ENCODE measurements around the gene ZFP36L1.

Gene ZFP36L1

DNA sequence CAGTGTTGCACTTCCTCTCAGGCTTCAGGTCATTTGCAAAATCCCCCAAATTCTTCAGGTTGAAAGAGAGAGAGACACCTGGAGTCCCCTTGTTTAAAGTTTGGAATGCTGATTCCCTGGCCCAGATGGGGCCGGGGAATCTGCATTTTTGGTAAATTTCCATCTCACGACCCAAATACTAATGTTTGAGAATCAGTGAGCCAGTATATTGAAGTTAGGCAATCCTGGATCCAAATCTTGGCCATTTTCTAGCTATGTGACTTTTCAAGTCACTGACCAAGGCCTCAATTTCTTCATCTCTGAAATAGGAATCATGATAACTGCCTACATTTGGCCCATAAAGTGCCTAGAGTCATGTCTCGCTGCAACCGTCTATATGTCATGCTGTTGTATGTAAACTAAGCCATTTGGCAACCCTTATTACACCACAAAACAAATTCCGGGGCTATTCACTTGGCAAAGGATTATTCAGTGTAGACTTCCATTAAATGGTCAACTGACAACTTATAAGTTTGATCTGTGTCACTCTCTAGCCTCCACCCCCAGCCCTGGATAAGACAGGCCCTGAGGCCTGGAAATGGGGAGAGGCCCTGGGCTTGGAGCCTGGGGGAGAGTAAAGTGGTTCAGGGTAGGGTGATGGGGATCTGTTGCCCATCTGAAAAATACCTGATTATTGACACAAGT is 3.7 kb upstream of the ZFP36L1 start:
- no peaks in the 10 kb centered on the region; the same call in 1 of the 2 replicates for H3K9me3 ChIP-seq
- H3K36me3 ChIP-seq (replicated peaks), result no peaks in the 10 kb centered on the region; the same call in 1 of the 2 replicates
- in situ Hi-C loops (cut with MboI; ENCODE audit: low sequenced_read_pairs), result no loop called here
- H3K4me1 ChIP-seq, result peaks cover 21% of the 10 kb centered on the region
- no peaks in the 10 kb centered on the region for H3K27me3 ChIP-seq (ENCODE audit: low read depth)
- DNase-seq (ENCODE audit: low spot score in 2 of 2), result no peak
- peak overlapping the region; percentile 77 for H3K4me3 ChIP-seq

GRCh38 chr14:68795597-68796417 is 2.9 kb upstream of the ZFP36L1 start:
- peak; percentile 61 to 85 for DNase-seq (ENCODE audit: low spot score in 2 of 2)
- Histone ChIP-seq H3K9me3 (no peaks in the 10 kb centered on the region), H3K4me3 (peak overlapping the region; percentile 77), H3K4me1 (peaks cover 24% of the 10 kb centered on the region), H3K36me3 (replicated peaks) (no peaks in the 10 kb centered on the region; the same call in 1 of the 2 replicates), H3K27me3 (ENCODE audit: low read depth) (no peaks in the 10 kb centered on the region)
- in situ Hi-C loops (cut with MboI; ENCODE audit: low sequenced_read_pairs), result no loop called here

- Histone ChIP-seq H3K27me3 (ENCODE audit: low read depth) (no peaks in the 10 kb centered on the region), H3K9me3 (no peaks in the 10 kb centered on the region), H3K36me3 (replicated peaks) (peaks cover 1% of the 10 kb centered on the region), H3K4me1 (peaks cover 24% of the 10 kb centered on the region), H3K4me3 (peak overlapping the region; percentile 77)
- peak; percentile 40 to 49 for DNase-seq (ENCODE audit: low spot score in 2 of 2)
- in situ Hi-C loops (cut with MboI; ENCODE audit: low sequenced_read_pairs), result no loop called here
Measured at GRCh38 chr14:68794851-68795596, 2.2 kb upstream of the ZFP36L1 start.

- in situ Hi-C loops (cut with MboI; ENCODE audit: low sequenced_read_pairs), result no loop called here
- peaks cover 24% of the 10 kb centered on the region for H3K4me1 ChIP-seq
Measured at GRCh38 chr14:68794130-68794850, 1.4 kb upstream of the ZFP36L1 start.

GRCh38 chr14:68793734-68794129 is 865 bp upstream of the ZFP36L1 start:
- no peak for DNase-seq (ENCODE audit: low spot score in 2 of 2)
- Histone ChIP-seq H3K4me1 (peaks cover 26% of the 10 kb centered on the region), H3K9me3 (no peaks in the 10 kb centered on the region), H3K36me3 (replicated peaks) (peaks cover 12% of the 10 kb centered on the region), H3K4me3 (peak overlapping the region; percentile 77), H3K27me3 (ENCODE audit: low read depth) (no peaks in the 10 kb centered on the region)
- in situ Hi-C loops (cut with MboI; ENCODE audit: low sequenced_read_pairs), result no loop called here

More at GRCh38 chr14:68794130-68794850, 1.4 kb upstream of the ZFP36L1 start:
- no peaks in the 10 kb centered on the region for H3K9me3 ChIP-seq
- H3K27me3 ChIP-seq (ENCODE audit: low read depth), result no peaks in the 10 kb centered on the region
- peaks cover 9% of the 10 kb centered on the region for H3K36me3 ChIP-seq (replicated peaks)
- peak; percentile 23 to 57 for DNase-seq (ENCODE audit: low spot score in 2 of 2)
- H3K4me3 ChIP-seq, result peak overlapping the region; percentile 77

DNA sequence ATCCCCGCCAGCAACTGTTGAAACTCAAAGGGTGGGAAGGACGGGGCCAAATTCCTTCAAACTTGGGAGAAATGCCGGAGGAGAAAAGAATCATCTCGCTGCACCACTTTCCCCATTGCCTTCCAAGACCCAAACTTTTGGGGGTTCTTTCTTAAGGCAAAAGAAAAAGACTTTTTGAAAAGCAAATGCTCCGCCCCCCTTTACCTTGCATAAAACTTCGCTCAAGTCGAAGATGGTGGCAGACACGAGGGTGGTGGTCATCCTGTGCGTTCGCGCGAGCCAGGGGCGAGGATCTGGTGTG is 239 bp downstream of the ZFP36L1 start:
- no peak for DNase-seq (ENCODE audit: low spot score in 2 of 2)
- in situ Hi-C loops (cut with MboI; ENCODE audit: low sequenced_read_pairs), result no loop called here
- H3K36me3 ChIP-seq (replicated peaks), result peaks cover 18% of the 10 kb centered on the region

GRCh38 chr14:68791902-68792677 is 777 bp downstream of the ZFP36L1 start:
- in situ Hi-C loops (cut with MboI; ENCODE audit: low sequenced_read_pairs), result no loop called here
- Histone ChIP-seq H3K4me3 (peak overlapping the region; percentile 77), H3K4me1 (peaks cover 24% of the 10 kb centered on the region), H3K36me3 (replicated peaks) (peaks cover 20% of the 10 kb centered on the region), H3K27me3 (ENCODE audit: low read depth) (no peaks in the 10 kb centered on the region), H3K9me3 (no peaks in the 10 kb centered on the region)
- peak in 1 of 2 experiments; percentile 48 for DNase-seq (ENCODE audit: low spot score in 2 of 2)

More for the DNA sequence above, 239 bp downstream of the ZFP36L1 start:
- peak overlapping the region; percentile 77 for H3K4me3 ChIP-seq
- no peaks in the 10 kb centered on the region for H3K27me3 ChIP-seq (ENCODE audit: low read depth)
- peaks cover 26% of the 10 kb centered on the region for H3K4me1 ChIP-seq
- H3K9me3 ChIP-seq, result no peaks in the 10 kb centered on the region

DNA sequence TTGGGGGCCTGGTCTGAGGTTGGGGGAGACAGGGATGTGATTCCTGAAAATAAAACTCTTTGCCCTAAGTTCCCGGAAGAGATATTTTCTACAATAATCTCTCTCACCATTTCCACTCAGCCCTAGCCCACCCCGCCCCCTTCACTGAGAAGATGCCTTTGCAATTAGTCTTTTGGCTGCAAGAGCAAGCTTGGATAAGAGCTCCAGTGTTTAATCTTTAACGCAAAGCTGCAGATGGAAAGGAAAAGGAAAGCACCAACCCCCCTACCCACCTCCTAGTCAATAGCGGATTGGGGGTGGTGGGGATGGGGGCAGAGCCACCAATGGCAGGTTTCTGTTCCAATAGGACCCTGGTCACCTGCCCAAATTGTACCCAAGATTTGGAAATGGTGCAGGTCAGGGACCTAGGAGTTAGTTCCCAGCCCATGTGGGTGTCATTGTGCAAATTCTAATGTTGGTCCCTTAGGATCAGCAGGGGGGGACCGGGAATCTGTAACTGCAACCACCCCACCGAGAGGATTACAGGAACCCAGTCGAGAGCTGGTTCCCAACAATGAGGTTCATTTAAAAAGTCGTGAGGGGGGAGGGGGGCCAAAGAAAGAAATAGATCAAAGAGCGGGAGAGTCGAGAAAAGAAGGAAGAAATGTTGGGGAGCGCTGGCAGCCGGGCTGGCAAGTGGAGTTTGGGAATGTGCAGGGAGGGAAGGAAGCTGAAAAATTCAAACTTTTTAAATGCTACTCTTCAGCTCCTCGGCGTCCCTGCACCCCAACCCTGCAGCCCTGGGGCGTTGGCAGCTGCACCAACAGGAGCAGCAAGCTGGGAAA is 1.6 kb downstream of the ZFP36L1 start:
- in situ Hi-C loops (cut with MboI; ENCODE audit: low sequenced_read_pairs), result no loop called here
- H3K9me3 ChIP-seq, result no peaks in the 10 kb centered on the region
- H3K36me3 ChIP-seq (replicated peaks), result peaks cover 20% of the 10 kb centered on the region
- peaks cover 19% of the 10 kb centered on the region for H3K4me1 ChIP-seq
- peak overlapping the region; percentile 77 for H3K4me3 ChIP-seq
- no peaks in the 10 kb centered on the region for H3K27me3 ChIP-seq (ENCODE audit: low read depth)
- peak in 1 of 2 experiments; percentile 19 for DNase-seq (ENCODE audit: low spot score in 2 of 2)

GRCh38 chr14:68790644-68791077 is 2.2 kb downstream of the ZFP36L1 start:
- H3K4me3 ChIP-seq, result peak overlapping the region; percentile 77
- in situ Hi-C loops (cut with MboI; ENCODE audit: low sequenced_read_pairs), result no loop called here
- no peak for DNase-seq (ENCODE audit: low spot score in 2 of 2)
- no peaks in the 10 kb centered on the region for H3K27me3 ChIP-seq (ENCODE audit: low read depth)
- H3K36me3 ChIP-seq (replicated peaks), result peaks cover 20% of the 10 kb centered on the region
- H3K4me1 ChIP-seq, result peaks cover 16% of the 10 kb centered on the region
- no peaks in the 10 kb centered on the region for H3K9me3 ChIP-seq

DNA sequence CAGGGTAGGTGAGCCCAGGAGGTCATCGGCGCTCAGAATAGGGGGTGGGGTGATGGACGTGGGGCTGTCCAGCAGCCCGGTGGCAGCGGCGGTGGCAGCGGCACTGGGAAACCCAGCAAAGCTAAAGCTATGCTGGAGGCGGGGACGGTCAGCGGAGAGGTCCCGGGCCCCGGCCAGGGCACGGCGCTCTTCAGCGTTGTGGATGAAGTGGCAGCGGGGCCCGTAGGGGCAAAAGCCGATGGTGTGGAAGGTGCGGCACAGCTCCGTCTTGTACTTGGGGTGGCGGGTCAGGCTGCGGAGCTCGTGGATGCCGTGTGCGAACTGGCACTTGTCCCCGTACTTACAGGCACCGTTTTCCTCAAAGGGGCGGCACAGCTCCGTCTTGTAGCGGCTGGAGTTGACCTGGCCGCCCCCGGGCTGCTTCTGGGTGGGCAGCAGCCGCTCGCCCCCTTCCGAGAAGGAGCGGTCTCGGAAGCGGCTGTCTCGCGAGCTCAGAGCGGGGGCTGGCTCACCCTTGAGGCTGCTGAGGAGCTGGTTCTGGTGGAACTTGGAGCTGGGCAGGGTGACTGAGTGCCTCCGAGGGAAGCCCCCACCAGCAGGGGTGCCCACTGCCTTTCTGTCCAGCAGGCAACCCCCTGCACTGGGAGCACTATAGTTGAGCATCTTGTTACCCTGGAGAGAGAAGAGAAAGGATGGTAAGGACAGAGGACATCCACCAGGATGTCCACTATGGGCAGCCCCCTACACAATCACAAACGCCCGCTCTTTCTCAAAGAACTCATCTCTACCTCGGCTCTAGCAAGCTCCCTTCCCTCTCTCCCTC is 2.8 kb downstream of the ZFP36L1 start:
- in situ Hi-C loops (cut with MboI; ENCODE audit: low sequenced_read_pairs), result no loop called here

DNA sequence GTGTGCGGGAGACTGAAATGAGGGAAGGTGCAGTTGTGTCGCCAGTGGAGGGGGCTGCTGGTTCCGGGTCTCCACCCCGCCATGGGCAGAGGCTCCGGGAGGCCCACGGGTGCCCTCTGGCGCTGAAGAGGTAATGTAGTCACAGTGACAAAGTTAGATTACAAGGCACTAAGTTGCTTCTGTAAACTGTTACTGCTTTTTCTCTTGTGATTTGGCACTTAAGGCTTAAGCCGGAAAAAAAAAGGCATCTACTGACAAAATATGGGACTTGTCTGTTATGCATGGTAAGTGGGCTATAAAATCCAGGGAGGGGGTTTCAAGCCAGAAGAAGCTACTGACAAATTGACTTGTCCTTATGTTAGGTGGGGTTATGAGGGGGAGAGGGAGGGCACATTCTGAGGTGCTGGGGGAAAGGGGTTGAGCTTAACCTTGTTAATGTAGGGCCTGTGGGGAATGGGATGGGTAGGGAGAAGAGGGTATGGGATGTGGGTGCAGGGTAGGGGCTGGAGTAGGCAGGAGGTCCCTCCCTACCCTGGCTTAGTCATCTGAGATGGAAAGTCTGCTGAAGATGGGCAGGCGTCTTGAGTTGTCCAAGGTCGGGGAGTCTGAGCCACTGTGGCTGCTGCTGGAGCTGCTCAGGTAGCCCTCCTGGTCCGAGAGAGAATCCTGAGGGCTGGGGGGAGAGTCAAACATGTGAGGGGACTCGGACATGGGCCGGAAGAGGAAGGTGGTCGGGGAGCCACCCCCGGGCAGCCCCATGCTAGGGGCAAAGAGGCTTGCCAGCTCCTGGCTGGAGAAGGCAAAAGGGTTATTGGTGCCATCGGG is 3.7 kb downstream of the ZFP36L1 start:
- Histone ChIP-seq H3K27me3 (ENCODE audit: low read depth) (no peaks in the 10 kb centered on the region), H3K36me3 (replicated peaks) (peaks cover 20% of the 10 kb centered on the region), H3K4me1 (peaks cover 11% of the 10 kb centered on the region), H3K4me3 (no peak overlapping the region), H3K9me3 (no peaks in the 10 kb centered on the region)
- peak; percentile 86 to 90 for DNase-seq (ENCODE audit: low spot score in 2 of 2)
- in situ Hi-C loops (cut with MboI; ENCODE audit: low sequenced_read_pairs), result no loop called here

More for the DNA sequence above, 2.8 kb downstream of the ZFP36L1 start:
- H3K4me1 ChIP-seq, result peaks cover 16% of the 10 kb centered on the region
- H3K36me3 ChIP-seq (replicated peaks), result peaks cover 20% of the 10 kb centered on the region
- no peak for DNase-seq (ENCODE audit: low spot score in 2 of 2)
- H3K27me3 ChIP-seq (ENCODE audit: low read depth), result no peaks in the 10 kb centered on the region
- H3K9me3 ChIP-seq, result no peaks in the 10 kb centered on the region
- no peak overlapping the region for H3K4me3 ChIP-seq
